Thyroid gland (tissue), 4 donors: Measurements from ENCODE around the gene AGR3.

Experiments used
- POLR2A ChIP-seq, 2 donors: fragments of 450-650 bp; IDR thresholded peaks; one replicate each; pipeline ENCODE4 v1.6.1; 2017; ENCODE audit warnings: antibody characterized with exemption in 2 of 2, mild to moderate bottlenecking in 2 of 2, moderate library complexity in 1 of 2
- TF ChIP-seq, protein P1 (sequence below), 6 experiments: fragments of 200-600 bp in 3 of 6; fragments of 450-650 bp in 3 of 6; sonication (generic) in 3 of 6; IDR thresholded peaks; one replicate each; pipeline ENCODE4 v1.5.1; 2016 to 2019; ENCODE audit warnings: antibody characterized with exemption in 6 of 6, mild to moderate bottlenecking in 2 of 6, inconsistent platforms in 1 of 6, moderate library complexity in 1 of 6

DNA sequence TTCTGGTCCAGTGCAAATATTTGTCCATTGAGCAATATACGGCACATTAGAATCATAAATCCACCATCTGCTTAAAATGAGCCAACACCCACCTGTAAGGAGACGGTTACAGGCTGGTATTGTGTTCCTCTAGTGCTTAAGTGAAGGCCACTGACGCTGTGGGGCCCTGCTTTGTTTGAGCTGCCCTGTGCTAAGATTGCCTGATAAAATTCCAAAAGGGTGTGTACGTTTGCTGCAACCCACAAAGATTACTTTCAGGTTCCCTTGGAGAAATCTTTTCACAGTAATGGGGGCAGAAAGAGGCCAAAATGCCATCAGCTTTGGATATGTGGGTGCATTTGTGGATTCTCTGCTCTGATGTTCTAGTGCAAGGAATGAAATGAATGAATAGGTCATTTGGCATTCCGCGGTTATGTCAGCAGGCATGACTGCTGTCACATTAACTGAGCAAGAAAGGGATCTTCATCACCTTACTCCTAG, 34.4 kb downstream of the AGR3 start:
- TF ChIP-seq, protein P1, sequence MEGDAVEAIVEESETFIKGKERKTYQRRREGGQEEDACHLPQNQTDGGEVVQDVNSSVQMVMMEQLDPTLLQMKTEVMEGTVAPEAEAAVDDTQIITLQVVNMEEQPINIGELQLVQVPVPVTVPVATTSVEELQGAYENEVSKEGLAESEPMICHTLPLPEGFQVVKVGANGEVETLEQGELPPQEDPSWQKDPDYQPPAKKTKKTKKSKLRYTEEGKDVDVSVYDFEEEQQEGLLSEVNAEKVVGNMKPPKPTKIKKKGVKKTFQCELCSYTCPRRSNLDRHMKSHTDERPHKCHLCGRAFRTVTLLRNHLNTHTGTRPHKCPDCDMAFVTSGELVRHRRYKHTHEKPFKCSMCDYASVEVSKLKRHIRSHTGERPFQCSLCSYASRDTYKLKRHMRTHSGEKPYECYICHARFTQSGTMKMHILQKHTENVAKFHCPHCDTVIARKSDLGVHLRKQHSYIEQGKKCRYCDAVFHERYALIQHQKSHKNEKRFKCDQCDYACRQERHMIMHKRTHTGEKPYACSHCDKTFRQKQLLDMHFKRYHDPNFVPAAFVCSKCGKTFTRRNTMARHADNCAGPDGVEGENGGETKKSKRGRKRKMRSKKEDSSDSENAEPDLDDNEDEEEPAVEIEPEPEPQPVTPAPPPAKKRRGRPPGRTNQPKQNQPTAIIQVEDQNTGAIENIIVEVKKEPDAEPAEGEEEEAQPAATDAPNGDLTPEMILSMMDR (IDR thresholded peaks at IDR 0.05), result no peak
- TF ChIP-seq POLR2A (IDR thresholded peaks at IDR 0.05), result no peak
